HepG2 (cell line): ENCODE results near the gene PLK2. TPM values are rescaled to one million over a fixed set of nuclear protein-coding genes. Genes with fewer than 3 reads are reported as not detected.

Experiments used
- ATAC-seq: fragments of 200-7000 bp; cut with Tn5 transposase; 3 replicates; pipeline ENCODE4 v1.9.1; 2020; ENCODE audit warnings: mild to moderate bottlenecking, moderate library complexity
- BruUV-seq: library from RNA; stranded (reverse); fragments of 400-500 nt; replicated peaks from 2 replicates; lab custom pipeline; 2021; lab: Mats Ljungman, UMichigan
- CTCF ChIA-PET: fragments of 300-600 bp; formaldehyde crosslinking; extraction: SDS; loops from one replicate; lab custom pipeline; 2021; ENCODE audit warnings: low total read pairs, inconsistent platforms, low intra/inter-chr PET ratio; lab: Yijun Ruan, JAX
- POLR2A ChIA-PET: fragments of 350-600 bp; sonication (Branson Sonifier 250); formaldehyde crosslinking; loops from one replicate; lab custom pipeline; 2020; ENCODE audit warnings: antibody characterized with exemption, inconsistent platforms; lab: Yijun Ruan, JAX
- DNase-seq: peaks from one replicate; pipeline ENCODE4 v3.0.0-alpha.2; 2015; ENCODE audit warnings: low spot score
- FAIRE-seq: peaks from 3 replicates; lab custom pipeline; 2011; peaks lifted over from hg19 to GRCh38; lab: Jason Lieb, UNC
- H2AFZ ChIP-seq: one replicate; pipeline ENCODE4 v1.6.1; 2011; ENCODE audit warnings: low read length, inconsistent platforms
- H3K27ac ChIP-seq: fragments of 300-600 bp; 3 replicates; pipeline ENCODE4 v1.8.0; 2011; ENCODE audit warnings: mixed run types, mild to moderate bottlenecking, mixed read lengths, low read length, inconsistent platforms; ENCODE audit not compliant: insufficient read depth; ENCODE audit errors: extremely low read length
- H3K27me3 ChIP-seq, 2 experiments: fragments of 200-600 bp in 1 of 2; 2 replicates in 1 of 2; 3 replicates in 1 of 2; pipeline versions ENCODE4 v1.6.0 to v1.8.0; 2011; ENCODE audit warnings: low read length in 2 of 2, mild to moderate bottlenecking in 2 of 2, moderate library complexity in 2 of 2, inconsistent platforms in 1 of 2; ENCODE audit not compliant: insufficient read depth in 2 of 2, control insufficient read depth in 1 of 2
- H3K36me3 ChIP-seq, 2 experiments: fragments of 200-600 bp in 1 of 2; replicated peaks in 1 of 2; 2 replicates in 1 of 2; 3 replicates in 1 of 2; pipeline versions ENCODE4 v1.5.1 to v1.8.0; 2011; ENCODE audit warnings: low read length in 2 of 2, inconsistent platforms in 1 of 2; ENCODE audit not compliant: insufficient read depth in 2 of 2, control insufficient read depth in 1 of 2
- H3K4me1 ChIP-seq: 2 replicates; pipeline ENCODE4 v1.5.1; 2012; ENCODE audit warnings: low read length, inconsistent platforms; ENCODE audit not compliant: insufficient read depth
- H3K4me2 ChIP-seq: 2 replicates; pipeline ENCODE4 v1.6.0; 2011; ENCODE audit warnings: low read depth, low read length, inconsistent platforms
- H3K4me3 ChIP-seq, 3 experiments: fragments of 200-600 bp in 1 of 3; sonication (generic), shearing (Covaris generic) in 1 of 3; replicated peaks in 1 of 3; 2 replicates each; pipeline ENCODE4 v1.5.1; 2011 to 2016; ENCODE audit warnings: low read length in 3 of 3, inconsistent platforms in 2 of 3, low read depth in 2 of 3, mild to moderate bottlenecking in 2 of 3, control low read depth in 1 of 3, mixed read lengths in 1 of 3; ENCODE audit not compliant: insufficient read depth in 1 of 3
- H3K79me2 ChIP-seq: one replicate; pipeline ENCODE4 v1.6.1; 2011; ENCODE audit warnings: low read length, inconsistent platforms; ENCODE audit not compliant: insufficient read depth
- H3K9ac ChIP-seq: 2 replicates; pipeline ENCODE4 v1.6.0; 2011; ENCODE audit warnings: mild to moderate bottlenecking, low read depth, low read length, inconsistent platforms; ENCODE audit not compliant: insufficient read depth
- H3K9me3 ChIP-seq: 2 replicates; pipeline ENCODE4 v1.5.1; 2012; ENCODE audit warnings: mild to moderate bottlenecking, low read length
- H4K20me1 ChIP-seq: 2 replicates; pipeline ENCODE4 v1.6.0; 2011; ENCODE audit warnings: inconsistent platforms, mild to moderate bottlenecking, low read length, moderate library complexity; ENCODE audit not compliant: insufficient read depth
- HNRNPUL1 ChIP-seq: fragments of 200-400 bp; formaldehyde crosslinking; IDR thresholded peaks from 2 replicates; pipeline ENCODE4 v1.6.1; 2017; ENCODE audit warnings: low read depth, mild to moderate bottlenecking, low read length, moderate library complexity
- RXRB ChIP-seq: IDR thresholded peaks from 2 replicates; pipeline ENCODE4 v1.6.1; 2016; ENCODE audit warnings: borderline replicate concordance, missing genetic modification reagents, missing compliant biosample characterization
- TARDBP ChIP-seq: sonication (generic); formaldehyde crosslinking; IDR thresholded peaks from 2 replicates; pipeline ENCODE4 v1.8.0; 2022; ENCODE audit warnings: mild to moderate bottlenecking, missing genetic modification reagents
- TOPORS ChIP-seq: sonication (generic); formaldehyde crosslinking; IDR thresholded peaks from 2 replicates; pipeline ENCODE4 v1.8.0; 2023; ENCODE audit warnings: mild to moderate bottlenecking, missing genetic modification reagents
- ZNF235 ChIP-seq: sonication (generic); formaldehyde crosslinking; IDR thresholded peaks from 2 replicates; pipeline ENCODE4 v1.8.1; 2023; ENCODE audit warnings: mild to moderate bottlenecking, missing genetic modification reagents, borderline replicate concordance
- ZNF350 ChIP-seq: sonication (generic); formaldehyde crosslinking; IDR thresholded peaks from 2 replicates; pipeline ENCODE4 v1.4.0; 2020; ENCODE audit warnings: mild to moderate bottlenecking, low read depth, missing genetic modification reagents, borderline replicate concordance
- ZNF589 ChIP-seq: sonication (generic); formaldehyde crosslinking; conservative IDR thresholded peaks from 2 replicates; pipeline ENCODE4 v1.8.0; 2022; ENCODE audit warnings: mild to moderate bottlenecking, moderate library complexity, missing genetic modification reagents
- ZNF790 ChIP-seq: sonication (generic); formaldehyde crosslinking; IDR thresholded peaks from 2 replicates; pipeline ENCODE4 v1.8.0; 2022; ENCODE audit warnings: missing genetic modification reagents, mild to moderate bottlenecking, borderline replicate concordance
- WGBS: methylation state at CpG from one replicate; pipeline ENCODE4 v1.1.6; 2017; ENCODE audit warnings: low lambda C conversion rate; 5-methylcytosine and 5-hydroxymethylcytosine counted together
- in situ Hi-C: cut with HindIII; loops from 2 replicates; pipeline ENCODE4 v1.10.0; 2017; ENCODE audit warnings: low pct_unique_long_range_greater_than_20kb; ENCODE audit not compliant: extremely low pct_ligation_motif_present
- intact Hi-C: fragments of 100-400 bp; cut with micrococcal nuclease; formaldehyde crosslinking; loops from one replicate; pipeline ENCODE4 v1.10.0; 2022; ENCODE audit not compliant: unreplicated experiment
- polyA plus RNA-seq, 8 experiments: library from polyadenylated mRNA; depleted of rRNA in 3 of 8; stranded (reverse) in 7 of 8; unstranded in 1 of 8; fragments of >200 nt; fragmentation: Illumina TruSeq in 4 of 8; extraction: Trizol in 4 of 8; gene quantifications; 2 replicates each; pipeline versions ENCODE4 v1.2.1 to v1.2.3, GENCODE V29; 2011 to 2016; ENCODE audit warnings: low read depth in 4 of 8, missing spikeins in 1 of 8, mixed read lengths in 1 of 8; ENCODE audit not compliant: insufficient read depth in 1 of 8
- total RNA-seq, 5 experiments: library from RNA; depleted of rRNA; stranded (reverse); fragments of >200 nt; fragmentation: Illumina TruSeq; extraction: Trizol; gene quantifications; 2 replicates each; pipeline ENCODE4 v1.2.3, GENCODE V29; 2016; ENCODE audit warnings: low read depth in 1 of 5
- TF ChIP-seq, protein P1 (sequence below): sonication (generic); formaldehyde crosslinking; IDR thresholded peaks from 2 replicates; pipeline ENCODE4 v1.9.0; 2021; ENCODE audit warnings: missing genetic modification reagents, borderline replicate concordance
- TF ChIP-seq, protein P2 (sequence below): sonication (generic); formaldehyde crosslinking; IDR thresholded peaks from 2 replicates; pipeline ENCODE4 v1.5.1; 2020; ENCODE audit warnings: mild to moderate bottlenecking, missing genetic modification reagents, moderate library complexity
- TF ChIP-seq, protein P3 (sequence below): sonication (generic); formaldehyde crosslinking; IDR thresholded peaks from 2 replicates; pipeline ENCODE4 v1.4.0; 2020; ENCODE audit warnings: mild to moderate bottlenecking, missing genetic modification reagents
- TF ChIP-seq, protein P4 (sequence below): sonication (generic); formaldehyde crosslinking; IDR thresholded peaks from 2 replicates; pipeline ENCODE4 v1.4.0; 2020; ENCODE audit warnings: mild to moderate bottlenecking, missing genetic modification reagents
- TF ChIP-seq, protein P5 (sequence below): sonication (generic); formaldehyde crosslinking; IDR thresholded peaks from 2 replicates; pipeline ENCODE4 v1.5.0; 2020; ENCODE audit warnings: missing genetic modification reagents

The PLK2 gene
- total and polyA plus RNA-seq, 2 of the 13 experiments (the other 11 are each of a cell fraction or from before 2014, with no cell fraction given) = 9.6 to 29.6 TPM

DNA sequence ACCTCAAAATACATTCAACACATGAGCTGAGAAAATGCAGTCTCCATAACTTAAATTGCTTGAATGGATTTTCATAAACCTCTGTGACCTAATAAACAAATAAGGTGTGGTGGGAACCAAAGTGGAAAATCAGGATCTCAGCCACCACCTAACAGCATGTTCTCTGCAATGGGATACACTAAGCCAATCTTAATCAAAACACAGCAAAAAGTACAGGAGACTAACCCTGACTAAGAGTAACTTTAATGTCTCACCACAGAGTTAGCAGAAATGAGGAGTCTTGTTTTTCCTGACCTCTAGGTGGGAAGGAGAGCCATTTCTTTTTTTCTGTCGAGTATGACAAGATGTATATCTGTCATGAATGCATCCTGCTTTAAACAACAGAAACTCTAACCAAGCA lies 48.5 kb downstream of the PLK2 start:
- H3K27ac ChIP-seq = no peak overlapping the region
- no peak overlapping the region for H3K9ac ChIP-seq
- no peaks in the 10 kb centered on the region for H3K27me3 ChIP-seq
- H3K4me2 ChIP-seq = no peak overlapping the region
- no peak for FAIRE-seq
- H4K20me1 ChIP-seq = no peaks in the 10 kb centered on the region
- no peak for DNase-seq
- intact Hi-C loops (no loop called here), in situ Hi-C loops (no loop called here)
- H3K79me2 ChIP-seq = no peaks in the 10 kb centered on the region
- no peaks in the 10 kb centered on the region for H3K36me3 ChIP-seq
- H3K4me3 ChIP-seq = no peak overlapping the region
- no peaks in the 10 kb centered on the region for H3K4me1 ChIP-seq
- POLR2A ChIA-PET = no interaction called here
- WGBS = 0% methylated on average over 1 of the region's 1 CpG
- no peaks in the 10 kb centered on the region for H3K9me3 ChIP-seq
- BruUV-seq = no TSS peak
- no peak for TF ChIP-seq RXRB (CRISPR knock-in tag)
- TF ChIP-seq ZNF790 (CRISPR knock-in tag) = no peak
- TF ChIP-seq ZNF235 = no peak
- no peak for TF ChIP-seq TARDBP (CRISPR knock-in tag)
- TF ChIP-seq, protein P1, sequence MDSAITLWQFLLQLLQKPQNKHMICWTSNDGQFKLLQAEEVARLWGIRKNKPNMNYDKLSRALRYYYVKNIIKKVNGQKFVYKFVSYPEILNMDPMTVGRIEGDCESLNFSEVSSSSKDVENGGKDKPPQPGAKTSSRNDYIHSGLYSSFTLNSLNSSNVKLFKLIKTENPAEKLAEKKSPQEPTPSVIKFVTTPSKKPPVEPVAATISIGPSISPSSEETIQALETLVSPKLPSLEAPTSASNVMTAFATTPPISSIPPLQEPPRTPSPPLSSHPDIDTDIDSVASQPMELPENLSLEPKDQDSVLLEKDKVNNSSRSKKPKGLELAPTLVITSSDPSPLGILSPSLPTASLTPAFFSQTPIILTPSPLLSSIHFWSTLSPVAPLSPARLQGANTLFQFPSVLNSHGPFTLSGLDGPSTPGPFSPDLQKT = no peak
- TF ChIP-seq, protein P2, sequence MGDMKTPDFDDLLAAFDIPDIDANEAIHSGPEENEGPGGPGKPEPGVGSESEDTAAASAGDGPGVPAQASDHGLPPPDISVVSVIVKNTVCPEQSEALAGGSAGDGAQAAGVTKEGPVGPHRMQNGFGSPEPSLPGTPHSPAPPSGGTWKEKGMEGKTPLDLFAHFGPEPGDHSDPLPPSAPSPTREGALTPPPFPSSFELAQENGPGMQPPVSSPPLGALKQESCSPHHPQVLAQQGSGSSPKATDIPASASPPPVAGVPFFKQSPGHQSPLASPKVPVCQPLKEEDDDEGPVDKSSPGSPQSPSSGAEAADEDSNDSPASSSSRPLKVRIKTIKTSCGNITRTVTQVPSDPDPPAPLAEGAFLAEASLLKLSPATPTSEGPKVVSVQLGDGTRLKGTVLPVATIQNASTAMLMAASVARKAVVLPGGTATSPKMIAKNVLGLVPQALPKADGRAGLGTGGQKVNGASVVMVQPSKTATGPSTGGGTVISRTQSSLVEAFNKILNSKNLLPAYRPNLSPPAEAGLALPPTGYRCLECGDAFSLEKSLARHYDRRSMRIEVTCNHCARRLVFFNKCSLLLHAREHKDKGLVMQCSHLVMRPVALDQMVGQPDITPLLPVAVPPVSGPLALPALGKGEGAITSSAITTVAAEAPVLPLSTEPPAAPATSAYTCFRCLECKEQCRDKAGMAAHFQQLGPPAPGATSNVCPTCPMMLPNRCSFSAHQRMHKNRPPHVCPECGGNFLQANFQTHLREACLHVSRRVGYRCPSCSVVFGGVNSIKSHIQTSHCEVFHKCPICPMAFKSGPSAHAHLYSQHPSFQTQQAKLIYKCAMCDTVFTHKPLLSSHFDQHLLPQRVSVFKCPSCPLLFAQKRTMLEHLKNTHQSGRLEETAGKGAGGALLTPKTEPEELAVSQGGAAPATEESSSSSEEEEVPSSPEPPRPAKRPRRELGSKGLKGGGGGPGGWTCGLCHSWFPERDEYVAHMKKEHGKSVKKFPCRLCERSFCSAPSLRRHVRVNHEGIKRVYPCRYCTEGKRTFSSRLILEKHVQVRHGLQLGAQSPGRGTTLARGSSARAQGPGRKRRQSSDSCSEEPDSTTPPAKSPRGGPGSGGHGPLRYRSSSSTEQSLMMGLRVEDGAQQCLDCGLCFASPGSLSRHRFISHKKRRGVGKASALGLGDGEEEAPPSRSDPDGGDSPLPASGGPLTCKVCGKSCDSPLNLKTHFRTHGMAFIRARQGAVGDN (CRISPR knock-in tag) = no peak
- no peak for TF ChIP-seq ZNF589
- TF ChIP-seq, protein P3, sequence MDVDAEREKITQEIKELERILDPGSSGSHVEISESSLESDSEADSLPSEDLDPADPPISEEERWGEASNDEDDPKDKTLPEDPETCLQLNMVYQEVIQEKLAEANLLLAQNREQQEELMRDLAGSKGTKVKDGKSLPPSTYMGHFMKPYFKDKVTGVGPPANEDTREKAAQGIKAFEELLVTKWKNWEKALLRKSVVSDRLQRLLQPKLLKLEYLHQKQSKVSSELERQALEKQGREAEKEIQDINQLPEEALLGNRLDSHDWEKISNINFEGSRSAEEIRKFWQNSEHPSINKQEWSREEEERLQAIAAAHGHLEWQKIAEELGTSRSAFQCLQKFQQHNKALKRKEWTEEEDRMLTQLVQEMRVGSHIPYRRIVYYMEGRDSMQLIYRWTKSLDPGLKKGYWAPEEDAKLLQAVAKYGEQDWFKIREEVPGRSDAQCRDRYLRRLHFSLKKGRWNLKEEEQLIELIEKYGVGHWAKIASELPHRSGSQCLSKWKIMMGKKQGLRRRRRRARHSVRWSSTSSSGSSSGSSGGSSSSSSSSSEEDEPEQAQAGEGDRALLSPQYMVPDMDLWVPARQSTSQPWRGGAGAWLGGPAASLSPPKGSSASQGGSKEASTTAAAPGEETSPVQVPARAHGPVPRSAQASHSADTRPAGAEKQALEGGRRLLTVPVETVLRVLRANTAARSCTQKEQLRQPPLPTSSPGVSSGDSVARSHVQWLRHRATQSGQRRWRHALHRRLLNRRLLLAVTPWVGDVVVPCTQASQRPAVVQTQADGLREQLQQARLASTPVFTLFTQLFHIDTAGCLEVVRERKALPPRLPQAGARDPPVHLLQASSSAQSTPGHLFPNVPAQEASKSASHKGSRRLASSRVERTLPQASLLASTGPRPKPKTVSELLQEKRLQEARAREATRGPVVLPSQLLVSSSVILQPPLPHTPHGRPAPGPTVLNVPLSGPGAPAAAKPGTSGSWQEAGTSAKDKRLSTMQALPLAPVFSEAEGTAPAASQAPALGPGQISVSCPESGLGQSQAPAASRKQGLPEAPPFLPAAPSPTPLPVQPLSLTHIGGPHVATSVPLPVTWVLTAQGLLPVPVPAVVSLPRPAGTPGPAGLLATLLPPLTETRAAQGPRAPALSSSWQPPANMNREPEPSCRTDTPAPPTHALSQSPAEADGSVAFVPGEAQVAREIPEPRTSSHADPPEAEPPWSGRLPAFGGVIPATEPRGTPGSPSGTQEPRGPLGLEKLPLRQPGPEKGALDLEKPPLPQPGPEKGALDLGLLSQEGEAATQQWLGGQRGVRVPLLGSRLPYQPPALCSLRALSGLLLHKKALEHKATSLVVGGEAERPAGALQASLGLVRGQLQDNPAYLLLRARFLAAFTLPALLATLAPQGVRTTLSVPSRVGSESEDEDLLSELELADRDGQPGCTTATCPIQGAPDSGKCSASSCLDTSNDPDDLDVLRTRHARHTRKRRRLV (CRISPR knock-in tag) = no peak
- no peak for TF ChIP-seq TOPORS (CRISPR knock-in tag)
- TF ChIP-seq HNRNPUL1 = no peak
- TF ChIP-seq, protein P4, sequence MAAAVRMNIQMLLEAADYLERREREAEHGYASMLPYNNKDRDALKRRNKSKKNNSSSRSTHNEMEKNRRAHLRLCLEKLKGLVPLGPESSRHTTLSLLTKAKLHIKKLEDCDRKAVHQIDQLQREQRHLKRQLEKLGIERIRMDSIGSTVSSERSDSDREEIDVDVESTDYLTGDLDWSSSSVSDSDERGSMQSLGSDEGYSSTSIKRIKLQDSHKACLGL = no peak
- no peak for TF ChIP-seq ZNF350 (CRISPR knock-in tag)
- TF ChIP-seq, protein P5, sequence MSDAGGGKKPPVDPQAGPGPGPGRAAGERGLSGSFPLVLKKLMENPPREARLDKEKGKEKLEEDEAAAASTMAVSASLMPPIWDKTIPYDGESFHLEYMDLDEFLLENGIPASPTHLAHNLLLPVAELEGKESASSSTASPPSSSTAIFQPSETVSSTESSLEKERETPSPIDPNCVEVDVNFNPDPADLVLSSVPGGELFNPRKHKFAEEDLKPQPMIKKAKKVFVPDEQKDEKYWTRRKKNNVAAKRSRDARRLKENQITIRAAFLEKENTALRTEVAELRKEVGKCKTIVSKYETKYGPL = no peak
- CTCF ChIA-PET = no interaction called here
- H2AFZ ChIP-seq = no peak overlapping the region
- no peak for ATAC-seq
